ENCODE measurements around the gene FAM24B. TPM values are rescaled to one million over a fixed set of nuclear protein-coding genes. Genes with fewer than 3 reads are reported as not detected.
A peak's percentile ranks its signal among the peaks of the same experiment; 100 is the strongest.

Gene FAM24B
- polyA plus RNA-seq (2012; rRNA removed), result 8.8 and 9.2 TPM in 2 replicates
- polyA plus RNA-seq (2012; cell fraction: cytosol; rRNA removed), result 9.0 and 11.1 TPM in 2 replicates
- polyA plus RNA-seq (2012; cell fraction: nucleus; rRNA removed), result 17.8 and 18.0 TPM in 2 replicates

GRCh38 chr10:122879339-122880273 lies at the start of gene FAM24B:
FAM24B (minus strand) TSS chr10:122879581; CDS start chr10:122850515, 29,066 bp downstream.
- Histone ChIP-seq H2AFZ (ENCODE audit: low read depth) (peak within 1 kb of the TSS; percentile 85; the same call in 1 of the 2 replicates), H3K36me3 (replicated peaks in 1 of 2; ENCODE audit: control insufficient read depth in 1 of 2, insufficient read depth in 2 of 2, low read length in 1 of 2) (no peaks in the 10 kb centered on the region), H3K4me3 (ENCODE audit: low read depth in 2 of 2, low read length in 1 of 2) (peak within 1 kb of the TSS; percentile 63 to 66), H3K27ac (ENCODE audit: low read depth in 2 of 2, low read length in 1 of 2) (peak within 1 kb of the TSS; percentile 57 to 79), H3K4me1 (ENCODE audit: control insufficient read depth in 1 of 2, insufficient read depth in 2 of 2, low read depth in 1 of 2, low read length in 1 of 2) (peaks cover 0 to 12% of the 10 kb centered on the region in 2 experiments; a peak in 2 of 4 replicates), H3K27me3 (ENCODE audit: insufficient read depth) (no peaks in the 10 kb centered on the region), H3F3A (replicated peaks; ENCODE audit: insufficient read depth) (no peaks in the 10 kb centered on the region), H3K9me3 (no peaks in the 10 kb centered on the region), H4K20me1 (ENCODE audit: insufficient read depth) (no peaks in the 10 kb centered on the region), H3K9me2 (no peaks in the 10 kb centered on the region), H3K4me2 (peak within 1 kb of the TSS; percentile 89), H3K9ac (peak within 1 kb of the TSS; percentile 67), H3K79me2 (ENCODE audit: insufficient read depth) (peaks cover 44% of the 10 kb centered on the region)
- ChIA-PET CTCF (no interaction called here), POLR2A (no interaction called here)
- DNase-seq, result peak; percentile 94
- TF ChIP-seq FOXM1 (IDR thresholded peaks at IDR 0.05; ENCODE audit: low read depth) (no peak), RFX5 (IDR thresholded peaks at IDR 0.05; ENCODE audit: low read length) (no peak), SIN3A (IDR thresholded peaks at IDR 0.05; ENCODE audit: borderline replicate concordance, low read depth, low read length) (peak; percentile 78; the same call in 1 of the 2 replicates), CHD2 (IDR thresholded peaks at IDR 0.05; ENCODE audit: low read length, partially characterized antibody) (peak; percentile 2), MXI1 (IDR thresholded peaks at IDR 0.05; ENCODE audit: low read depth, low read length) (peak; percentile 94), JUND (IDR thresholded peaks at IDR 0.05) (no peak), IRF3 (IDR thresholded peaks at IDR 0.05; ENCODE audit: low read depth, low read length) (no peak), FOXJ3 (CRISPR knock-in tag; IDR thresholded peaks at IDR 0.05) (0 out of 2 replicates have a peak, but pooled peaks have one; percentile 5), FOSL2 (IDR thresholded peaks at IDR 0.05; ENCODE audit: borderline replicate concordance, low read depth) (no peak), NRF1 (IDR thresholded peaks at IDR 0.05; ENCODE audit: low read depth, low read length) (peak; percentile 100), POLR2AphosphoS5 (IDR thresholded peaks at IDR 0.05; ENCODE audit: low read depth, low read length) (no peak), MAX (IDR thresholded peaks at IDR 0.05; ENCODE audit: low read depth) (peak; percentile 91), MEF2A (IDR thresholded peaks at IDR 0.05; ENCODE audit: borderline replicate concordance, low read depth) (no peak), NFIC (IDR thresholded peaks at IDR 0.05; ENCODE audit: borderline replicate concordance) (no peak), GATA2 (CRISPR knock-in tag; IDR thresholded peaks at IDR 0.05) (no peak)
- WGBS (ENCODE audit: low lambda C conversion rate), result 22% methylated on average over 48 of the region's 95 CpGs

- Histone ChIP-seq H3K27ac (ENCODE audit: low read depth in 2 of 2, low read length in 1 of 2) (no peak overlapping the region), H3K79me2 (ENCODE audit: insufficient read depth) (no peaks in the 10 kb centered on the region), H3K27me3 (ENCODE audit: insufficient read depth) (no peaks in the 10 kb centered on the region), H3K9ac (no peak overlapping the region), H4K20me1 (ENCODE audit: insufficient read depth) (no peaks in the 10 kb centered on the region), H3F3A (replicated peaks; ENCODE audit: insufficient read depth) (no peaks in the 10 kb centered on the region), H3K4me1 (ENCODE audit: control insufficient read depth in 1 of 2, insufficient read depth in 2 of 2, low read depth in 1 of 2, low read length in 1 of 2) (no peaks in the 10 kb centered on the region), H2AFZ (ENCODE audit: low read depth) (no peak overlapping the region), H3K9me3 (no peaks in the 10 kb centered on the region), H3K4me2 (no peak overlapping the region), H3K36me3 (replicated peaks in 1 of 2; ENCODE audit: control insufficient read depth in 1 of 2, insufficient read depth in 2 of 2, low read length in 1 of 2) (no peaks in the 10 kb centered on the region), H3K4me3 (ENCODE audit: low read depth in 2 of 2, low read length in 1 of 2) (no peak overlapping the region), H3K9me2 (no peaks in the 10 kb centered on the region)
- DNase-seq, result no peak
- CTCF ChIA-PET, result interaction anchor here (0.6 kb wide), 1 partner anchor 127 kb away, joined by 3 read pairs; no protein-coding TSS in a partner anchor
- POLR2A ChIA-PET, result no interaction called here
- 51% methylated on average over 2 of the region's 2 CpGs for WGBS (ENCODE audit: low lambda C conversion rate)
- TF ChIP-seq, protein P1, sequence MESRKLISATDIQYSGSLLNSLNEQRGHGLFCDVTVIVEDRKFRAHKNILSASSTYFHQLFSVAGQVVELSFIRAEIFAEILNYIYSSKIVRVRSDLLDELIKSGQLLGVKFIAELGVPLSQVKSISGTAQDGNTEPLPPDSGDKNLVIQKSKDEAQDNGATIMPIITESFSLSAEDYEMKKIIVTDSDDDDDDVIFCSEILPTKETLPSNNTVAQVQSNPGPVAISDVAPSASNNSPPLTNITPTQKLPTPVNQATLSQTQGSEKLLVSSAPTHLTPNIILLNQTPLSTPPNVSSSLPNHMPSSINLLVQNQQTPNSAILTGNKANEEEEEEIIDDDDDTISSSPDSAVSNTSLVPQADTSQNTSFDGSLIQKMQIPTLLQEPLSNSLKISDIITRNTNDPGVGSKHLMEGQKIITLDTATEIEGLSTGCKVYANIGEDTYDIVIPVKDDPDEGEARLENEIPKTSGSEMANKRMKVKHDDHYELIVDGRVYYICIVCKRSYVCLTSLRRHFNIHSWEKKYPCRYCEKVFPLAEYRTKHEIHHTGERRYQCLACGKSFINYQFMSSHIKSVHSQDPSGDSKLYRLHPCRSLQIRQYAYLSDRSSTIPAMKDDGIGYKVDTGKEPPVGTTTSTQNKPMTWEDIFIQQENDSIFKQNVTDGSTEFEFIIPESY (IDR thresholded peaks at IDR 0.05; ENCODE audit: borderline replicate concordance, low read depth), result no peak
- no peak for TF ChIP-seq TEAD4 (IDR thresholded peaks at IDR 0.05; ENCODE audit: borderline replicate concordance, insufficient read depth)
- TF ChIP-seq IRF3 (IDR thresholded peaks at IDR 0.05; ENCODE audit: low read depth, low read length), result no peak
- no peak for TF ChIP-seq NRF1 (IDR thresholded peaks at IDR 0.05; ENCODE audit: low read depth, low read length)
- TF ChIP-seq MXI1 (IDR thresholded peaks at IDR 0.05; ENCODE audit: low read depth, low read length), result no peak
- no peak for TF ChIP-seq MEF2A (IDR thresholded peaks at IDR 0.05; ENCODE audit: borderline replicate concordance, low read depth)
- TF ChIP-seq ELF1 (IDR thresholded peaks at IDR 0.05), result no peak
- no peak for TF ChIP-seq YY1 (IDR thresholded peaks at IDR 0.05; ENCODE audit: low read depth)
- TF ChIP-seq FOXJ3 (CRISPR knock-in tag; IDR thresholded peaks at IDR 0.05), result no peak
- no peak for TF ChIP-seq EP300 (IDR thresholded peaks at IDR 0.05; ENCODE audit: borderline replicate concordance in 1 of 2, low read depth in 1 of 2, low read length in 1 of 2)
- no peak for TF ChIP-seq SMC3 (IDR thresholded peaks at IDR 0.05; ENCODE audit: low read depth, low read length)
- TF ChIP-seq EZH2phosphoT487 (IDR thresholded peaks at IDR 0.05; ENCODE audit: borderline replicate concordance, low read depth), result no peak
Measured at GRCh38 chr10:122915700-122916099, 36.3 kb upstream of the FAM24B start.
